ENCODE results near the gene RAB8A.
"Not testable (repeated sequence)": the region's sequence is repeated elsewhere in the genome, so short reads cannot be mapped to it uniquely, and the experiment has no call there.

The RAB8A gene

DNA sequence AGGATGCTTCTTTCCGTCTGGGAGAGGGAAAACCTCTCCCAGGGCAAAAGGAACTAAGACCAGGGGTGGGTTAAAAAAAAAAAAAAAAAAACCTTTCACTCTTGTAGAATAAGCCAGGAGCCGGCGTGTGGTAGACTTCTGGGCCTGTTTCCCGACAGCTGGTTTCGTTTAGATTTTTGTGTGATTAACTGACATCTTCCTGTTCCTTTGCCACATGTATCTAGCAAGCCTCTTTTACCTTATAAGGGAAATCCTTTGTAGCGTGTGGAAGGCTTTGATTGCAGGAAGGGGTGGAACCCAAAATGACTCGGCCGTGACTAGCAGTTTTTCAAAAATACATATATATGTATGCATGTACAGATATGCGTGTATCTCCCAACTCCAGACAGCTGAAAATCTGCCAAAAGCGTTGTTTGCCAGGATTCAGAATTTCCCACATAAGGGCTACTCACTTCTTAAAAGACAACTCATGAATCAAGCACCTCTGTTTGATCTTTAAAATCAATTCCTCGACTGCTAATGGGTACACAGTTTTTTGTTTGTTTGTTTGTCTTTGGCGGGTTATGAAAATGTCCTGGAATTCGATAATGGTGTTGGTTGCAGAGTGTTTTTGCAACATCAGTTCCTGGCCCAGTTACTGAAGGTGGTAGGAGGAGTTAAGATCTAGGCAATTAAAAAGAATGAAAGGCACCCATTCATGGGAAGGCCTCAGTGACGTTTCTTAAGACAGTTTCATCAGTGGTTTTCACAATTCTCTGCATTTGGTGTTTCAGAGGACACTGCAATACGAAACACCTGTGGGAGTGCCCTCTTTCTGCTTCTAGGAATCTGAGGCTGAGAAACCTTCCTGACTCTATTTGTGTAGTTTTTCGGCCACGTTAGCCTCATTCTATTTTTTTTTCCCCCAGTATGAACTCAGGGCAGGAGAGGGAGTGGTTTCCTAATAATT, 32.7 kb upstream of the RAB8A start:
- WGBS (ENCODE audit: insufficient coverage, insufficient read length) = no CpG with 5 or more reads among the region's 17 CpGs

GRCh38 chr19:16084067-16084685, 27.5 kb upstream of the RAB8A start:
- no peaks in the 10 kb centered on the region for H3K9me3 ChIP-seq (ENCODE audit: control insufficient read depth, insufficient read depth, low read length)
- H3K36me3 ChIP-seq (ENCODE audit: control insufficient read depth, insufficient read depth, low read length) = peaks cover 48% of the 10 kb centered on the region
- H3K27ac ChIP-seq (ENCODE audit: low read length) = no peak overlapping the region
- no peaks in the 10 kb centered on the region for H3K27me3 ChIP-seq (ENCODE audit: control insufficient read depth, insufficient read depth, low read length)
- no CpG with 5 or more reads among the region's 11 CpGs for WGBS (ENCODE audit: insufficient coverage, insufficient read length)
- no peaks in the 10 kb centered on the region for H3K4me1 ChIP-seq (ENCODE audit: control insufficient read depth, insufficient read depth, low read length)
- no peak overlapping the region for H3K4me3 ChIP-seq (ENCODE audit: low read length)
- DNase-seq (ENCODE audit: low read depth, low spot score) = no peak

More for the DNA sequence above, 32.7 kb upstream of the RAB8A start:
- H3K4me3 ChIP-seq (ENCODE audit: low read length) = no peak overlapping the region; the same call in 1 of the 2 replicates
- no peak overlapping the region for H3K27ac ChIP-seq (ENCODE audit: low read length)
- DNase-seq (ENCODE audit: low read depth, low spot score) = no peak
- H3K4me1 ChIP-seq (ENCODE audit: control insufficient read depth, insufficient read depth, low read length) = peaks cover 3% of the 10 kb centered on the region
- H3K36me3 ChIP-seq (ENCODE audit: control insufficient read depth, insufficient read depth, low read length) = peaks cover 17% of the 10 kb centered on the region
- no peaks in the 10 kb centered on the region for H3K27me3 ChIP-seq (ENCODE audit: control insufficient read depth, insufficient read depth, low read length)
- H3K9me3 ChIP-seq (ENCODE audit: control insufficient read depth, insufficient read depth, low read length) = no peaks in the 10 kb centered on the region

DNA sequence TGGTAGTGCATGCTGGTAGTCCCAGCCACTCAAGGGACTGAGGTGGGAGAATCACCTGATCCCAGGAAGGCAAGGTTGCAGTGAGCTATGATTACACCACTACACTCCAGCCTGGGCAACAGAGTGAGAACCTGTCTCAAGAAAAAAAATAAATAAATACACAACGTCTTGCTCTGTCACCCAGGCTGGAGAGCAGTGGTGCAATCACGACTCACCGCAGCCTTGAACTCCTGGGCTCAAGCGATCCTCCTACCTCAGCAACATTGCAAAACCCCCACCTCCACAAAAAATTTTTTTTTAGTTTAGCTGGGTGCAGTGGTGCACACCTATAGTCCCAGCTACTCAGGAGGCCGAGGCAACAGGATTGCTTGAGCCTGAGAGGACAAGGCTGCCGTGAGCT, 26.6 kb upstream of the RAB8A start:
- peaks cover 48% of the 10 kb centered on the region for H3K36me3 ChIP-seq (ENCODE audit: control insufficient read depth, insufficient read depth, low read length)
- no peak overlapping the region for H3K27ac ChIP-seq (ENCODE audit: low read length)
- no CpG with 5 or more reads among the region's 6 CpGs for WGBS (ENCODE audit: insufficient coverage, insufficient read length)
- H3K4me3 ChIP-seq (ENCODE audit: low read length) = no peak overlapping the region
- no peak for DNase-seq (ENCODE audit: low read depth, low spot score)
- H3K4me1 ChIP-seq (ENCODE audit: control insufficient read depth, insufficient read depth, low read length) = no peaks in the 10 kb centered on the region
- no peaks in the 10 kb centered on the region for H3K9me3 ChIP-seq (ENCODE audit: control insufficient read depth, insufficient read depth, low read length)
- no peaks in the 10 kb centered on the region for H3K27me3 ChIP-seq (ENCODE audit: control insufficient read depth, insufficient read depth, low read length)

GRCh38 chr19:16087404-16087803, 24.3 kb upstream of the RAB8A start:
- no CpG with 5 or more reads among the region's 11 CpGs for WGBS (ENCODE audit: insufficient coverage, insufficient read length)
- H3K4me3 ChIP-seq (ENCODE audit: low read length); H3K27ac ChIP-seq (ENCODE audit: low read length); H3K4me1 ChIP-seq (ENCODE audit: control insufficient read depth, insufficient read depth, low read length); H3K9me3 ChIP-seq (ENCODE audit: control insufficient read depth, insufficient read depth, low read length); H3K27me3 ChIP-seq (ENCODE audit: control insufficient read depth, insufficient read depth, low read length); DNase-seq (ENCODE audit: low read depth, low spot score): not testable (repeated sequence)
- peaks cover 57% of the 10 kb centered on the region for H3K36me3 ChIP-seq (ENCODE audit: control insufficient read depth, insufficient read depth, low read length)

DNA sequence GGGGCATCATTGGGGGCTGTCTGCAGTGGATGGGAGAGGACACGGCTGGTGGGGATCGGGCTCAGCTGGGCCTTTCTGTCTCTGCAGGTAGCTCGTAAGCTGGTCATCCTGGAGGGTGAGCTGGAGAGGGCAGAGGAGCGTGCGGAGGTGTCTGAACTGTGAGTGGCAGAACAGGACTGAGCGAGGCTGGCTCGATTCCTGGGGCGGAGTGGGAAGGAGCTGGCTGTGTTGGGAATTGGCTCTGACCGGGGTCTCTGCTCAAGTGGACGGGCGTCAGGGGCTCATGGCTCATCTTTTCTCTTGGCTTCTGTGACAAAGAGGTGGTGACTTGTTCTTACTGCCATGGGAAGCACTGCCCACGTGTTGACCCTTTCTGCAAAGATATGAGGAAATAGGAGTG, 23.7 kb upstream of the RAB8A start:
- no CpG with 5 or more reads among the region's 12 CpGs for WGBS (ENCODE audit: insufficient coverage, insufficient read length)
- no peak for DNase-seq (ENCODE audit: low read depth, low spot score)
- no peak overlapping the region for H3K4me3 ChIP-seq (ENCODE audit: low read length)
- no peak overlapping the region for H3K27ac ChIP-seq (ENCODE audit: low read length)
- no peaks in the 10 kb centered on the region for H3K9me3 ChIP-seq (ENCODE audit: control insufficient read depth, insufficient read depth, low read length)
- H3K27me3 ChIP-seq (ENCODE audit: control insufficient read depth, insufficient read depth, low read length) = no peaks in the 10 kb centered on the region
- no peaks in the 10 kb centered on the region for H3K4me1 ChIP-seq (ENCODE audit: control insufficient read depth, insufficient read depth, low read length)
- peaks cover 56% of the 10 kb centered on the region for H3K36me3 ChIP-seq (ENCODE audit: control insufficient read depth, insufficient read depth, low read length)

GRCh38 chr19:16088351-16089009, 23.2 kb upstream of the RAB8A start:
- no peak for DNase-seq (ENCODE audit: low read depth, low spot score)
- Histone ChIP-seq H3K4me3 (ENCODE audit: low read length) (no peak overlapping the region), H3K9me3 (ENCODE audit: control insufficient read depth, insufficient read depth, low read length) (no peaks in the 10 kb centered on the region), H3K4me1 (ENCODE audit: control insufficient read depth, insufficient read depth, low read length) (no peaks in the 10 kb centered on the region), H3K36me3 (ENCODE audit: control insufficient read depth, insufficient read depth, low read length) (peaks cover 56% of the 10 kb centered on the region), H3K27ac (ENCODE audit: low read length) (no peak overlapping the region), H3K27me3 (ENCODE audit: control insufficient read depth, insufficient read depth, low read length) (no peaks in the 10 kb centered on the region)
- WGBS (ENCODE audit: insufficient coverage, insufficient read length) = no CpG with 5 or more reads among the region's 17 CpGs

DNA sequence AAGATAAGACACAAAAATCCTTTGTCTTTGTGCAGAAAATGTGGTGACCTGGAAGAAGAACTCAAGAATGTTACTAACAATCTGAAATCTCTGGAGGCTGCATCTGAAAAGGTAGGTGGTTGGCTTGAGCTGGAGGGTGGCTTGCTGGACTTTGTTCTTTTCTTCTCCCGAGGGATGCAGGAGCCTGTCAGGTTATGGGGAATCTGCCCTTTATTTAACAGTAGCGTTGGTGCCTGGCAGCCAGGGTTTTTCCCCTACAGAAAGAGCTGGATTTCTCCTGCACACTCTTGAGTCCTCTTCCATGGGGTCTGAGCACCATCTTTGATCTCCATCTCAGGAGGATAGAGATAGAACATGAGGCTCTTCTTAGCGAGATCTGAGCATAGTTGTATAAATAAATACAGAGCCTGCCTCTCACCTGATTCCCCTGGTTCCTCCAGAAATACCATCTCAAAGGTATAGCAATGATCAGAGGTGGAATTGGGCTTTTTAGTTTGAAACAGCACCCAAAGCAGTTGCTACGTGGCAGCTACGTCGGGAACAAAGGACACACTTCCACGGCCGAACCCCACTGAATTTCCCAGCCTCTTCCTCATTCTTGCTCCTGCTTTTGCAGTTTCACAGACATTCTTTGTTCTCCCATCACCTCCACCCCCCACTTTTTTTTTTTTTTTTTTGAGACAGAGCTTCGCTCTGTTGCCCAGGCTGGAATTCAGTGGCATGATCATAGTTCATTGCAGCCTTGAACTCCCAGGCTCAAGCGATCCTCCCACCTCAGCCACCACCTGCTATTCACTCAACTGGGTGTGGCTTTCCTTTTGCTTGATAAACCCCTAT, 22.5 kb upstream of the RAB8A start:
- no CpG with 5 or more reads among the region's 10 CpGs for WGBS (ENCODE audit: insufficient coverage, insufficient read length)
- Histone ChIP-seq H3K36me3 (ENCODE audit: control insufficient read depth, insufficient read depth, low read length) (peaks cover 58% of the 10 kb centered on the region), H3K4me1 (ENCODE audit: control insufficient read depth, insufficient read depth, low read length) (no peaks in the 10 kb centered on the region), H3K27ac (ENCODE audit: low read length) (no peak overlapping the region), H3K9me3 (ENCODE audit: control insufficient read depth, insufficient read depth, low read length) (no peaks in the 10 kb centered on the region), H3K27me3 (ENCODE audit: control insufficient read depth, insufficient read depth, low read length) (no peaks in the 10 kb centered on the region), H3K4me3 (ENCODE audit: low read length) (no peak overlapping the region)
- no peak for DNase-seq (ENCODE audit: low read depth, low spot score)

GRCh38 chr19:16091546-16092475, 19.9 kb upstream of the RAB8A start:
- Histone ChIP-seq H3K27ac (ENCODE audit: low read length) (no peak overlapping the region), H3K36me3 (ENCODE audit: control insufficient read depth, insufficient read depth, low read length) (peaks cover 53% of the 10 kb centered on the region), H3K27me3 (ENCODE audit: control insufficient read depth, insufficient read depth, low read length) (no peaks in the 10 kb centered on the region), H3K9me3 (ENCODE audit: control insufficient read depth, insufficient read depth, low read length) (no peaks in the 10 kb centered on the region), H3K4me3 (ENCODE audit: low read length) (no peak overlapping the region), H3K4me1 (ENCODE audit: control insufficient read depth, insufficient read depth, low read length) (no peaks in the 10 kb centered on the region)
- no CpG with 5 or more reads among the region's 13 CpGs for WGBS (ENCODE audit: insufficient coverage, insufficient read length)
- DNase-seq (ENCODE audit: low read depth, low spot score) = no peak

GRCh38 chr19:16094360-16095070, 17.2 kb upstream of the RAB8A start:
- Histone ChIP-seq H3K27ac (ENCODE audit: low read length) (no peak overlapping the region), H3K36me3 (ENCODE audit: control insufficient read depth, insufficient read depth, low read length) (peaks cover 48% of the 10 kb centered on the region), H3K27me3 (ENCODE audit: control insufficient read depth, insufficient read depth, low read length) (no peaks in the 10 kb centered on the region), H3K4me1 (ENCODE audit: control insufficient read depth, insufficient read depth, low read length) (no peaks in the 10 kb centered on the region), H3K4me3 (ENCODE audit: low read length) (no peak overlapping the region), H3K9me3 (ENCODE audit: control insufficient read depth, insufficient read depth, low read length) (no peaks in the 10 kb centered on the region)
- no CpG with 5 or more reads among the region's 10 CpGs for WGBS (ENCODE audit: insufficient coverage, insufficient read length)
- no peak for DNase-seq (ENCODE audit: low read depth, low spot score)
